Uterus (tissue), 2 donors: ENCODE results near the gene CSPG4.
"Not testable (repeated sequence)": the region's sequence is repeated elsewhere in the genome, so short reads cannot be mapped to it uniquely, and the experiment has no call there.

Experiments
- CTCF ChIP-seq, 4 experiments: fragments of 200-600 bp in 2 of 4; fragments of 450-650 bp in 2 of 4; sonication (generic) in 2 of 4; IDR thresholded peaks; one replicate each; pipeline ENCODE4 v1.5.1; 2016 to 2019; ENCODE audit warnings: antibody characterized with exemption in 4 of 4, mild to moderate bottlenecking in 2 of 4, moderate library complexity in 1 of 4
- POLR2A ChIP-seq, 2 donors: fragments of 450-650 bp; IDR thresholded peaks; one replicate each; pipeline ENCODE4 v1.6.1; 2016; ENCODE audit warnings: antibody characterized with exemption in 2 of 2, mild to moderate bottlenecking in 1 of 2, moderate library complexity in 1 of 2

DNA sequence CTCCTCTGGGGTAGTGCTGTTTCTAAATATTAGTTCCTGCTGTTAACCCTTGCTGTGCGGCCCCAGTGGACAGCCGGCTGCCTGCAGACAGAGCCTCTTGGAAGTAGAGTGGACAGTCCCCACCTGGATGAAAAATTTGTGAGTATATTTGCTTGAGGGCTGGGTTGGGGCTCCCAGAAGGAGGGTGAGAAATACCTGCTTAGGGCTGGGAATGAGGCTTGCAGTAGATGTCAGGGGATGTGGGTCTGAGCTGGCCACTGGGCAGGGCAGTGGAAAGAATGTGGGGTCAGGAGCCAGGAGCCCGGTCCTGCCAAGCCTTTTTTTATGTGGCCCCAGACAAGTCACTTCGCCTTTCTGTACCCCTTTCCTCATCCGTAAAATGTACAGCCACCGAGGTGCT is 4.4 kb upstream of the CSPG4 start:
- TF ChIP-seq POLR2A, CTCF (IDR thresholded peaks at IDR 0.05): not testable (repeated sequence)
